ENCODE measurements around the gene HES5. TPM values are rescaled to one million over a fixed set of nuclear protein-coding genes. Genes with fewer than 3 reads are reported as not detected.

The HES5 gene
- total and polyA plus RNA-seq, 2 of the 13 experiments (the other 11 are each of a cell fraction or from before 2014, with no cell fraction given) = not detected

- H3K9me3 ChIP-seq (ENCODE audit: low read length) = no peaks in the 10 kb centered on the region
- H3K4me3 ChIP-seq (replicated peaks in 1 of 3; ENCODE audit: insufficient read depth in 1 of 3, low read depth in 2 of 3, low read length in 3 of 3) = peak overlapping the region; percentile 71 to 89 (median 76)
- ATAC-seq (peak; percentile 69), DNase-seq (ENCODE audit: low spot score) (no peak), FAIRE-seq (no peak)
- peaks cover 30% of the 10 kb centered on the region for H3K4me1 ChIP-seq (ENCODE audit: insufficient read depth, low read length)
- no peaks in the 10 kb centered on the region; a peak in 1 of 5 replicates for H3K36me3 ChIP-seq (replicated peaks in 1 of 2; ENCODE audit: control insufficient read depth in 1 of 2, insufficient read depth in 2 of 2, low read length in 2 of 2)
- H3K79me2 ChIP-seq (ENCODE audit: insufficient read depth, low read length) = no peaks in the 10 kb centered on the region
- CTCF ChIA-PET (ENCODE audit: low intra/inter-chr PET ratio, low total read pairs) = interaction anchor here (1.1 to 1.3 kb wide), 2 partner anchors 21 to 143 kb away, joined by 3 read pairs; no protein-coding TSS in a partner anchor
- H3K27ac ChIP-seq (ENCODE audit: extremely low read length, insufficient read depth, low read length) = peak overlapping the region; percentile 66
- H3K4me2 ChIP-seq (ENCODE audit: low read depth, low read length) = peak overlapping the region; percentile 85
- 4% methylated on average over 14 of the region's 24 CpGs for WGBS (ENCODE audit: low lambda C conversion rate)
- H3K27me3 ChIP-seq (ENCODE audit: control insufficient read depth in 1 of 2, insufficient read depth in 2 of 2, low read length in 2 of 2) = no peaks in the 10 kb centered on the region; a peak in 1 of 5 replicates
- POLR2A ChIA-PET = interaction anchor here (0.7 to 2.1 kb wide), 8 partner anchors 8 to 144 kb away, joined by 3 to 20 read pairs (median 6); partner anchors contain the start of genes PANK4, PEX10 and PRXL2B
- BruUV-seq (replicated peaks) = no TSS peak
- in situ Hi-C loops (cut with HindIII; ENCODE audit: extremely low pct_ligation_motif_present, low pct_unique_long_range_greater_than_20kb) = no loop called here
- peak overlapping the region; percentile 77 for H3K9ac ChIP-seq (ENCODE audit: insufficient read depth, low read depth, low read length)
- intact Hi-C loops (cut with micrococcal nuclease; ENCODE audit: unreplicated experiment) = loop anchor here (5.0 kb wide), 1 partner anchor 75 kb away; the partner anchor contains the start of gene MMEL1
- H2AFZ ChIP-seq (ENCODE audit: low read length) = no peak overlapping the region
- 0 out of 2 replicates have a peak, but pooled peaks cover 4% of the 10 kb centered on the region for H4K20me1 ChIP-seq (ENCODE audit: insufficient read depth, low read length)
- no peak for TF ChIP-seq ZNF879 (CRISPR knock-in tag; IDR thresholded peaks at IDR 0.05)
- TF ChIP-seq ARID4A (CRISPR knock-in tag; IDR thresholded peaks at IDR 0.05; ENCODE audit: borderline replicate concordance) = peak; percentile 59; the same call in 1 of the 2 replicates
- TF ChIP-seq PCBP1 (IDR thresholded peaks at IDR 0.05; ENCODE audit: borderline replicate concordance, low read depth, low read length) = 0 out of 2 replicates have a peak, but pooled peaks have one; percentile 12
- TF ChIP-seq KLF16 (CRISPR knock-in tag; IDR thresholded peaks at IDR 0.05) = no peak
- no peak for TF ChIP-seq ATF7-NPFF (CRISPR knock-in tag; IDR thresholded peaks at IDR 0.05; ENCODE audit: low read depth)
- TF ChIP-seq JUND (CRISPR knock-in tag; IDR thresholded peaks at IDR 0.05) = no peak
- no peak for TF ChIP-seq PRMT3 (CRISPR knock-in tag; IDR thresholded peaks at IDR 0.05; ENCODE audit: borderline replicate concordance, low read depth)
- no peak for TF ChIP-seq SIX1 (CRISPR knock-in tag; IDR thresholded peaks at IDR 0.05; ENCODE audit: borderline replicate concordance)
- TF ChIP-seq ZNF550 (CRISPR knock-in tag; IDR thresholded peaks at IDR 0.05; ENCODE audit: borderline replicate concordance) = no peak
- no peak for TF ChIP-seq STAT6 (CRISPR knock-in tag; IDR thresholded peaks at IDR 0.05; ENCODE audit: borderline replicate concordance)
- TF ChIP-seq GABPB1 (CRISPR knock-in tag; IDR thresholded peaks at IDR 0.05) = peak; percentile 79
- peak; percentile 75; the same call in 1 of the 2 replicates for TF ChIP-seq ZNF768 (CRISPR knock-in tag; IDR thresholded peaks at IDR 0.05)
- TF ChIP-seq SNAI1 (CRISPR knock-in tag; IDR thresholded peaks at IDR 0.05; ENCODE audit: borderline replicate concordance) = 0 out of 2 replicates have a peak, but pooled peaks have one; percentile 30
- 0 out of 2 replicates have a peak, but pooled peaks have one; percentile 79 for TF ChIP-seq ZNF136 (CRISPR knock-in tag; IDR thresholded peaks at IDR 0.05; ENCODE audit: low read depth)
- no peak for TF ChIP-seq SPEN (CRISPR knock-in tag; IDR thresholded peaks at IDR 0.05; ENCODE audit: low read depth)
Observed at GRCh38 chr1:2556678-2557481, 26.8 kb upstream of the HES5 start.

All from HepG2 (cell line).